GM18870 (cell line): Measurements from ENCODE around the gene DAGLB.
"Not testable (repeated sequence)": the region's sequence is repeated elsewhere in the genome, so short reads cannot be mapped to it uniquely, and the experiment has no call there.

Experiments
- ATAC-seq: cut with Tn5 transposase; IDR thresholded peaks from one replicate; pipeline ENCODE4 v1.9.1; 2021; ENCODE audit warnings: moderate library complexity; ENCODE audit not compliant: unreplicated experiment

The DAGLB gene

GRCh38 chr7:6447581-6448199 lies at the start of gene DAGLB:
Gene DAGLB (minus strand): TSS chr7:6447954. CDS start chr7:6447842, 112 bp downstream.
- peak; percentile 62 for ATAC-seq

GRCh38 chr7:6497637-6497905 lies 49.8 kb upstream of the DAGLB start:
- ATAC-seq, result no peak

GRCh38 chr7:6496842-6497636 lies 49.3 kb upstream of the DAGLB start:
- ATAC-seq, result no peak

- no peak for ATAC-seq
Observed at GRCh38 chr7:6495597-6496262, 48.0 kb upstream of the DAGLB start.

GRCh38 chr7:6494365-6494764 lies 46.6 kb upstream of the DAGLB start:
- no peak for ATAC-seq

- no peak for ATAC-seq
Observed at GRCh38 chr7:6491194-6491593, 43.4 kb upstream of the DAGLB start.

GRCh38 chr7:6489612-6490011 lies 41.9 kb upstream of the DAGLB start:
- no peak for ATAC-seq

- ATAC-seq, result no peak
Observed at GRCh38 chr7:6487184-6487545, 39.4 kb upstream of the DAGLB start.

GRCh38 chr7:6486438-6487183 lies 38.9 kb upstream of the DAGLB start:
- no peak for ATAC-seq

GRCh38 chr7:6482743-6483119 lies 35.0 kb upstream of the DAGLB start:
- ATAC-seq, result peak; percentile 26

- no peak for ATAC-seq
Observed at GRCh38 chr7:6482307-6482706, 34.6 kb upstream of the DAGLB start.

GRCh38 chr7:6481445-6481844 lies 33.7 kb upstream of the DAGLB start:
- ATAC-seq, result no peak

GRCh38 chr7:6480323-6480660 lies 32.5 kb upstream of the DAGLB start:
- no peak for ATAC-seq

GRCh38 chr7:6479067-6479466 lies 31.3 kb upstream of the DAGLB start:
- ATAC-seq, result no peak

GRCh38 chr7:6478186-6478585 lies 30.4 kb upstream of the DAGLB start:
- no peak for ATAC-seq

- ATAC-seq, result no peak
Observed at GRCh38 chr7:6477318-6477660, 29.5 kb upstream of the DAGLB start.

- ATAC-seq, result no peak
Observed at GRCh38 chr7:6476596-6477317, 29.0 kb upstream of the DAGLB start.

GRCh38 chr7:6475433-6476186 lies 27.9 kb upstream of the DAGLB start:
- ATAC-seq, result no peak

- ATAC-seq, result no peak
Observed at GRCh38 chr7:6465862-6466261, 18.1 kb upstream of the DAGLB start.

GRCh38 chr7:6463609-6464008 lies 15.9 kb upstream of the DAGLB start:
- ATAC-seq, result not testable (repeated sequence)
